GM12875 (cell line): ENCODE data around the gene MAP1B.

Experiments
- H3K4me3 ChIP-seq: one replicate; pipeline ENCODE4 v1.5.1; 2011; ENCODE audit warnings: low read depth, low read length, control low read depth
- CTCF ChIP-seq: IDR thresholded peaks from 2 replicates; pipeline ENCODE4 v1.5.1; 2011; ENCODE audit warnings: low read depth, mild to moderate bottlenecking, control low read depth, inconsistent platforms, low read length, moderate library complexity, borderline replicate concordance; ENCODE audit not compliant: insufficient read depth

The MAP1B gene

GRCh38 chr5:72140711-72141110, 33.4 kb downstream of the MAP1B start:
- H3K4me3 ChIP-seq = no peak overlapping the region
- no peak for TF ChIP-seq CTCF

- TF ChIP-seq CTCF = no peak
- H3K4me3 ChIP-seq = no peak overlapping the region
Observed at GRCh38 chr5:72141440-72142355, 34.4 kb downstream of the MAP1B start.

GRCh38 chr5:72144762-72145161, 37.5 kb downstream of the MAP1B start:
- no peak overlapping the region for H3K4me3 ChIP-seq
- no peak for TF ChIP-seq CTCF

GRCh38 chr5:72145348-72145747, 38.1 kb downstream of the MAP1B start:
- no peak overlapping the region for H3K4me3 ChIP-seq
- no peak for TF ChIP-seq CTCF

GRCh38 chr5:72146056-72146455, 38.8 kb downstream of the MAP1B start:
- H3K4me3 ChIP-seq = no peak overlapping the region
- TF ChIP-seq CTCF = no peak

- H3K4me3 ChIP-seq = no peak overlapping the region
- TF ChIP-seq CTCF = no peak
Observed at GRCh38 chr5:72147569-72147968, 40.3 kb downstream of the MAP1B start.

- TF ChIP-seq CTCF = no peak
Observed at GRCh38 chr5:72149742-72150141, 42.5 kb downstream of the MAP1B start.

More at GRCh38 chr5:72149742-72150141, 42.5 kb downstream of the MAP1B start:
- no peak overlapping the region for H3K4me3 ChIP-seq
